ENCODE results near the gene ANKS4B. TPM values are rescaled to one million over a fixed set of nuclear protein-coding genes. Genes with fewer than 3 reads are reported as not detected.

The ANKS4B gene
- total RNA-seq, 1 experiment from 2014 or later: 0.07 TPM

DNA sequence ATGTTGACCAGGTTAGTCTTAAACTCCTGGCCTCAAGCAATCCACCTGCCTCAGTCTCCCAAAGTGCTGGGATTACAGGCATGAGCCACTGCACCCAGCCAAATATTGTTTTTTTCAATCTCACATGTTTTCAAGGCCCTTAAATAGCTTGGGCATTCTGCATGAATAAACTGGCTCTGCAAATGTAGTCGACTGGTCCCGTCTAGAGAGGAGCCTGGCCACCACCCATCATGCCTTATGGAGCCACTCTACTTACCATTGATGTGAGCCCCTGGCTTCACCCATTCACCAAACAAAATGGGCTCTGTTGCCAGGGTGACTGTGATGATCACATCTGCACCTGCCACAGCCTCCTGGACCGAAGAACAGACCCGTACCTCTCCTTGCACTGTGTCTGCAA is 33.8 kb downstream of the ANKS4B start (continued):
- TF ChIP-seq, protein P1, sequence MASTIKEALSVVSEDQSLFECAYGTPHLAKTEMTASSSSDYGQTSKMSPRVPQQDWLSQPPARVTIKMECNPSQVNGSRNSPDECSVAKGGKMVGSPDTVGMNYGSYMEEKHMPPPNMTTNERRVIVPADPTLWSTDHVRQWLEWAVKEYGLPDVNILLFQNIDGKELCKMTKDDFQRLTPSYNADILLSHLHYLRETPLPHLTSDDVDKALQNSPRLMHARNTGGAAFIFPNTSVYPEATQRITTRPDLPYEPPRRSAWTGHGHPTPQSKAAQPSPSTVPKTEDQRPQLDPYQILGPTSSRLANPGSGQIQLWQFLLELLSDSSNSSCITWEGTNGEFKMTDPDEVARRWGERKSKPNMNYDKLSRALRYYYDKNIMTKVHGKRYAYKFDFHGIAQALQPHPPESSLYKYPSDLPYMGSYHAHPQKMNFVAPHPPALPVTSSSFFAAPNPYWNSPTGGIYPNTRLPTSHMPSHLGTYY (CRISPR knock-in tag; IDR thresholded peaks at IDR 0.05): no peak
- TF ChIP-seq FOXP1 (CRISPR knock-in tag; IDR thresholded peaks at IDR 0.05; ENCODE audit: borderline replicate concordance): no peak
- no peak for TF ChIP-seq RELA (CRISPR knock-in tag; IDR thresholded peaks at IDR 0.05; ENCODE audit: borderline replicate concordance)

DNA sequence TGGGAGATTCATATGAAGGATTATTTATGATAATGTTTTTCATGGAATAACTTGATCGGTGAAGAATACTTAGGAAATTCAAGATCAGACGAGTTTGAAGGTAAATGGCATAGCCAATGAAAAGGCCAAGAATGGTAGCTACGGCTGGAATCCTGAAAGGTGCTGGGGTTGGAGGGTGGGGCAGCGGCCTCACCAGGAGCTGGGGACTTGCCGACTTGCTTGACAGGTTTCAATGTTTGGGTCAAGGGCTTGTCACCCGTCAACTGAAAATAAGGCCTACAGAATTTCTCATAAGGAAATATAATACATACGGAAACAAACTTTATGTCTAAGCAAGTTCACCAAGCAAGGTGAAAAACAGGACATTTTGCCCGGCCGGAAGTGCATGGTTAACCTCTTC is 34.7 kb downstream of the ANKS4B start:
- ChIA-PET CTCF (interaction anchor here (1.0 kb wide), 1 partner anchor 80 kb away, joined by 3 read pairs; no protein-coding TSS in a partner anchor), POLR2A (no interaction called here)
- no peak for ATAC-seq
- H3K4me3 Mint-ChIP-seq: no peak overlapping the region
- DNase-seq (ENCODE audit: low spot score): no peak
- no peaks in the 10 kb centered on the region for H3K9me3 Mint-ChIP-seq
- no peaks in the 10 kb centered on the region for H3K36me3 Mint-ChIP-seq
- H3K4me1 Mint-ChIP-seq: peaks cover 3% of the 10 kb centered on the region; the same call in 1 of the 2 replicates
- TF ChIP-seq, protein P2, sequence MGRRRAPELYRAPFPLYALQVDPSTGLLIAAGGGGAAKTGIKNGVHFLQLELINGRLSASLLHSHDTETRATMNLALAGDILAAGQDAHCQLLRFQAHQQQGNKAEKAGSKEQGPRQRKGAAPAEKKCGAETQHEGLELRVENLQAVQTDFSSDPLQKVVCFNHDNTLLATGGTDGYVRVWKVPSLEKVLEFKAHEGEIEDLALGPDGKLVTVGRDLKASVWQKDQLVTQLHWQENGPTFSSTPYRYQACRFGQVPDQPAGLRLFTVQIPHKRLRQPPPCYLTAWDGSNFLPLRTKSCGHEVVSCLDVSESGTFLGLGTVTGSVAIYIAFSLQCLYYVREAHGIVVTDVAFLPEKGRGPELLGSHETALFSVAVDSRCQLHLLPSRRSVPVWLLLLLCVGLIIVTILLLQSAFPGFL (CRISPR knock-in tag; IDR thresholded peaks at IDR 0.05; ENCODE audit: borderline replicate concordance): no peak
- no peak for TF ChIP-seq ZNF317 (CRISPR knock-in tag; IDR thresholded peaks at IDR 0.05; ENCODE audit: borderline replicate concordance, low read depth)
- TF ChIP-seq, protein P3, sequence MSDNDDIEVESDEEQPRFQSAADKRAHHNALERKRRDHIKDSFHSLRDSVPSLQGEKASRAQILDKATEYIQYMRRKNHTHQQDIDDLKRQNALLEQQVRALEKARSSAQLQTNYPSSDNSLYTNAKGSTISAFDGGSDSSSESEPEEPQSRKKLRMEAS (CRISPR knock-in tag; IDR thresholded peaks at IDR 0.05): no peak
- TF ChIP-seq, protein P4, sequence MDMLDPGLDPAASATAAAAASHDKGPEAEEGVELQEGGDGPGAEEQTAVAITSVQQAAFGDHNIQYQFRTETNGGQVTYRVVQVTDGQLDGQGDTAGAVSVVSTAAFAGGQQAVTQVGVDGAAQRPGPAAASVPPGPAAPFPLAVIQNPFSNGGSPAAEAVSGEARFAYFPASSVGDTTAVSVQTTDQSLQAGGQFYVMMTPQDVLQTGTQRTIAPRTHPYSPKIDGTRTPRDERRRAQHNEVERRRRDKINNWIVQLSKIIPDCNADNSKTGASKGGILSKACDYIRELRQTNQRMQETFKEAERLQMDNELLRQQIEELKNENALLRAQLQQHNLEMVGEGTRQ (CRISPR knock-in tag; IDR thresholded peaks at IDR 0.05): no peak
- TF ChIP-seq, protein P5, sequence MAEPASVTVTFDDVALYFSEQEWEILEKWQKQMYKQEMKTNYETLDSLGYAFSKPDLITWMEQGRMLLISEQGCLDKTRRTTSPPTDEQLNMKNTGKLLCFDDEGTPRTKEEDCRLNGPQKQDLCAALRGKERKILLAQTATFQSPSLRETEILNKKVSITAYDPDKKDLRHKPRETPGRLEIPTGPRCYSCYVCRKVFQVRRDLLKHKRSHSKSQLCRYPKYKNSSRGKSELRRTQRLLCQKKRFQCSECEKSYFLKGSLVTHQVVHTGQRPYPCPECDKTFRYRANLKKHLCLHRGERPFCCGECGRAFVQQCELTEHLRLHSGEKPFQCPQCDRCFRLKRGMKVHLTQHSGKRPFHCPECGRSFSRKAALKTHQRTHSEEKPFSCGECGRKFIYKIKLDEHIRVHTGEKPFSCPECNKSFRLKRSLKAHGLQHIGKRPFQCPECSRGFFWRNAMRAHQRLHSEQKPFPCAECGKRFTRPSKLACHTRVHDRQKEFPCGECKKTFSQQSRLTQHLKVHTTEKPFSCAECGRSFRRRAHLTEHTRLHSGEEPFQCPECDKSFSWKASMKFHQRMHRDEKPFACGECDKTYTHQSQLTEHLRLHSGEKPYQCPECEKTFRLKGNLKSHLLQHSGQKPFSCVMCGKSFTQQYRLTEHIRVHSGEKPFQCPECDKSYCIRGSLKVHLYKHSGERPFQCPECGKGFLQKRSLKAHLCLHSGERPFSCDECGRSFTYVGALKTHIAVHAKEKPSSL (CRISPR knock-in tag; conservative IDR thresholded peaks at IDR 0.05): no peak
- TF ChIP-seq, protein P6, sequence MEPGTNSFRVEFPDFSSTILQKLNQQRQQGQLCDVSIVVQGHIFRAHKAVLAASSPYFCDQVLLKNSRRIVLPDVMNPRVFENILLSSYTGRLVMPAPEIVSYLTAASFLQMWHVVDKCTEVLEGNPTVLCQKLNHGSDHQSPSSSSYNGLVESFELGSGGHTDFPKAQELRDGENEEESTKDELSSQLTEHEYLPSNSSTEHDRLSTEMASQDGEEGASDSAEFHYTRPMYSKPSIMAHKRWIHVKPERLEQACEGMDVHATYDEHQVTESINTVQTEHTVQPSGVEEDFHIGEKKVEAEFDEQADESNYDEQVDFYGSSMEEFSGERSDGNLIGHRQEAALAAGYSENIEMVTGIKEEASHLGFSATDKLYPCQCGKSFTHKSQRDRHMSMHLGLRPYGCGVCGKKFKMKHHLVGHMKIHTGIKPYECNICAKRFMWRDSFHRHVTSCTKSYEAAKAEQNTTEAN (CRISPR knock-in tag; IDR thresholded peaks at IDR 0.05): no peak
- no peak for TF ChIP-seq RORB (CRISPR knock-in tag; IDR thresholded peaks at IDR 0.05)
- TF ChIP-seq GRHL2 (CRISPR knock-in tag; IDR thresholded peaks at IDR 0.05; ENCODE audit: insufficient replicate concordance, severe bottlenecking): no peak
- H3K27me3 Mint-ChIP-seq (ENCODE audit: low read depth): no peaks in the 10 kb centered on the region
- no peak overlapping the region for H3K27ac Mint-ChIP-seq

DNA sequence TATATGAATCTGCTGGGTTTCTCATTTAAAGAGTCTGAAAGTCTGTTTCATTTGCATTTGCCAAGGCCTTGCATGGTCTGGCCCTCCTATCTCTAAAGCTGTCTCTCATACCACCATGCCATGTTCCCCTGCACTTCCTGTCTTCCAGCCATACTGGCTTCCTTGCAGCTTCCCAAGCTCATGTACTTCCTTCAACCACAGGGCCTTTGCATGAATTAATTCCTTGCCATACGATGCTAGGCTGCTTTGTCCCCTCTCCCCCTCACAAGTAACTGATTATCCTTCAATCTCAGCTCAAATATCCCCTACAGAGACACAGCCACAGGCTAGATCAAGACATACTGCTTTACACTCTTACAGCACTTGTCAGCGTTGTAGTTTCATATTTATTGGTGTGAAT is 38.8 kb downstream of the ANKS4B start:
- no peak for ATAC-seq
- TF ChIP-seq, protein P2 (CRISPR knock-in tag; IDR thresholded peaks at IDR 0.05; ENCODE audit: borderline replicate concordance): no peak
- TF ChIP-seq, protein P3 (CRISPR knock-in tag; IDR thresholded peaks at IDR 0.05): no peak
- no peak for TF ChIP-seq SMAD3 (CRISPR knock-in tag; IDR thresholded peaks at IDR 0.05; ENCODE audit: borderline replicate concordance)
- TF ChIP-seq MXD4 (CRISPR knock-in tag; IDR thresholded peaks at IDR 0.05; ENCODE audit: borderline replicate concordance): no peak
- TF ChIP-seq ZNF317 (CRISPR knock-in tag; IDR thresholded peaks at IDR 0.05; ENCODE audit: borderline replicate concordance, low read depth): no peak
- TF ChIP-seq, protein P7, sequence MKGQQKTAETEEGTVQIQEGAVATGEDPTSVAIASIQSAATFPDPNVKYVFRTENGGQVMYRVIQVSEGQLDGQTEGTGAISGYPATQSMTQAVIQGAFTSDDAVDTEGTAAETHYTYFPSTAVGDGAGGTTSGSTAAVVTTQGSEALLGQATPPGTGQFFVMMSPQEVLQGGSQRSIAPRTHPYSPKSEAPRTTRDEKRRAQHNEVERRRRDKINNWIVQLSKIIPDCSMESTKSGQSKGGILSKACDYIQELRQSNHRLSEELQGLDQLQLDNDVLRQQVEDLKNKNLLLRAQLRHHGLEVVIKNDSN (CRISPR knock-in tag; IDR thresholded peaks at IDR 0.05): no peak
- TF ChIP-seq CREM (CRISPR knock-in tag; IDR thresholded peaks at IDR 0.05): no peak
- TF ChIP-seq, protein P8, sequence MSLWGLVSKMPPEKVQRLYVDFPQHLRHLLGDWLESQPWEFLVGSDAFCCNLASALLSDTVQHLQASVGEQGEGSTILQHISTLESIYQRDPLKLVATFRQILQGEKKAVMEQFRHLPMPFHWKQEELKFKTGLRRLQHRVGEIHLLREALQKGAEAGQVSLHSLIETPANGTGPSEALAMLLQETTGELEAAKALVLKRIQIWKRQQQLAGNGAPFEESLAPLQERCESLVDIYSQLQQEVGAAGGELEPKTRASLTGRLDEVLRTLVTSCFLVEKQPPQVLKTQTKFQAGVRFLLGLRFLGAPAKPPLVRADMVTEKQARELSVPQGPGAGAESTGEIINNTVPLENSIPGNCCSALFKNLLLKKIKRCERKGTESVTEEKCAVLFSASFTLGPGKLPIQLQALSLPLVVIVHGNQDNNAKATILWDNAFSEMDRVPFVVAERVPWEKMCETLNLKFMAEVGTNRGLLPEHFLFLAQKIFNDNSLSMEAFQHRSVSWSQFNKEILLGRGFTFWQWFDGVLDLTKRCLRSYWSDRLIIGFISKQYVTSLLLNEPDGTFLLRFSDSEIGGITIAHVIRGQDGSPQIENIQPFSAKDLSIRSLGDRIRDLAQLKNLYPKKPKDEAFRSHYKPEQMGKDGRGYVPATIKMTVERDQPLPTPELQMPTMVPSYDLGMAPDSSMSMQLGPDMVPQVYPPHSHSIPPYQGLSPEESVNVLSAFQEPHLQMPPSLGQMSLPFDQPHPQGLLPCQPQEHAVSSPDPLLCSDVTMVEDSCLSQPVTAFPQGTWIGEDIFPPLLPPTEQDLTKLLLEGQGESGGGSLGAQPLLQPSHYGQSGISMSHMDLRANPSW (CRISPR knock-in tag; conservative IDR thresholded peaks at IDR 0.05; ENCODE audit: low read depth): no peak
- TF ChIP-seq FOXJ3 (CRISPR knock-in tag; IDR thresholded peaks at IDR 0.05; ENCODE audit: borderline replicate concordance): no peak
- no peak for TF ChIP-seq NFE2L1 (CRISPR knock-in tag; IDR thresholded peaks at IDR 0.05)
- TF ChIP-seq, protein P9, sequence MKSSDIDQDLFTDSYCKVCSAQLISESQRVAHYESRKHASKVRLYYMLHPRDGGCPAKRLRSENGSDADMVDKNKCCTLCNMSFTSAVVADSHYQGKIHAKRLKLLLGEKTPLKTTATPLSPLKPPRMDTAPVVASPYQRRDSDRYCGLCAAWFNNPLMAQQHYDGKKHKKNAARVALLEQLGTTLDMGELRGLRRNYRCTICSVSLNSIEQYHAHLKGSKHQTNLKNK (CRISPR knock-in tag; IDR thresholded peaks at IDR 0.05): no peak

More for the DNA sequence above, 38.8 kb downstream of the ANKS4B start:
- no peak overlapping the region for H3K4me3 Mint-ChIP-seq
- no peaks in the 10 kb centered on the region for H3K9me3 Mint-ChIP-seq
- peaks cover 4% of the 10 kb centered on the region; the same call in 1 of the 2 replicates for H3K27me3 Mint-ChIP-seq (ENCODE audit: low read depth)
- no peak for DNase-seq (ENCODE audit: low spot score)
- no peaks in the 10 kb centered on the region for H3K36me3 Mint-ChIP-seq
- no peak overlapping the region for H3K27ac Mint-ChIP-seq
- ChIA-PET CTCF (interaction anchor here (0.6 to 1.4 kb wide), 3 partner anchors 29 to 92 kb away, joined by 3 to 6 read pairs (median 3); no protein-coding TSS in a partner anchor), POLR2A (no interaction called here)
- H3K4me1 Mint-ChIP-seq: peaks cover 19% of the 10 kb centered on the region

Data from WTC11 (cell line).